ENCODE results near the gene ARHGAP1. TPM values are rescaled to one million over a fixed set of nuclear protein-coding genes. Genes with fewer than 3 reads are reported as not detected.
"Not testable (repeated sequence)": the region's sequence is repeated elsewhere in the genome, so short reads cannot be mapped to it uniquely, and the experiment has no call there.

ARHGAP1 gene
- polyA plus RNA-seq, 4 donors, result 50.7 to 68.0 (median 59.6) TPM

- DNase-seq (ENCODE audit: low read depth in 4 of 4, low spot score in 3 of 4), result no peak
Measured at GRCh38 chr11:46724088-46724487, 23.7 kb upstream of the ARHGAP1 start.

DNA sequence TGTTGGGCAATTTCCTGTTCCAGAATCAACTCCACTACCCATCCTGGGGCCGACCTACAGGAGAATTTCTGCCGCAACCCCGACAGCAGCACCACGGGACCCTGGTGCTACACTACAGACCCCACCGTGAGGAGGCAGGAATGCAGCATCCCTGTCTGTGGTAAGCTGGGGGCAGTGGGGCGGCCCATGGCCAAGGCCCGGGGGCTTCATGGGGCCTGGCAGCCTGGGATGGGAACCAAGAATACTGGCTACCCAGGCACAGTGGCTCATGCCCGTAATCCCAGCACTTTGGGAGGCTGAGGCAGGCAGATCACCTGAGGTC, 22.9 kb upstream of the ARHGAP1 start:
- no peak for DNase-seq (ENCODE audit: low read depth in 4 of 4, low spot score in 3 of 4)

DNA sequence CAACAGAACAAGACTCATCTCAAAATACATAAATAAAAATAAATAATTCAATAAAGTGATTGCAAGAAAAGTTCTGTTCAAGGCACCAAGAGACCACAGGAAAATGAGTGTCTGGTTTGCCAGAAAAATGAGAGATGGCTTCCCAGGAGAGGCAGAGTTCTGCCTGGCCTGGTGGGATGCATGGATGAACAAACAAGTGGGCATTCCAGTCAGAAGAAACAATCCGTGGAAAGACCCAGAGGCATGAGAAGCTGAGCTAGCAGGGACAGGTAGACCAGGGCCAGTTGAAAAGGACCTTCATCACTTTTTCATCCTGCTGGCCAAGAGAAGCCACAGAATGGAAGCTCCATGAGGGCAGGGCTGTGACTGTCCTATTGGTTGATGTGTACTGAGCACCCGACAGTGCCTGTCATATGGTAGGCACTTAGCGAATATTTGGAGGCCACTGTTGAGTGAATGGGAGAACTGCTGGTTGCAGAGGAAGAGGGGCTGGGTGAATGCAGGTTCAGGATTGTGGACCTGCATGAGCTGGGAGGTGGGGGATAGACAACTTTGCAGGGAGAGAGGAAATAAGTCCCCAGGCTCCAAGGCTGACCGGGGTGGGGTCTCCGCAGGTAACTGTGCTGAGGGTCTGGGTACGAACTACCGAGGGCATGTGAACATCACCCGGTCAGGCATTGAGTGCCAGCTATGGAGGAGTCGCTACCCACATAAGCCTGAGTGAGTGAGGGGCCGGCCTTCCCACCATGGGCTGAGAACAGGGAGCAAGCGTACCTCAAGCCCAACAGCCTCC, 22.3 kb upstream of the ARHGAP1 start:
- DNase-seq (ENCODE audit: low read depth in 4 of 4, low spot score in 3 of 4), result no peak

DNA sequence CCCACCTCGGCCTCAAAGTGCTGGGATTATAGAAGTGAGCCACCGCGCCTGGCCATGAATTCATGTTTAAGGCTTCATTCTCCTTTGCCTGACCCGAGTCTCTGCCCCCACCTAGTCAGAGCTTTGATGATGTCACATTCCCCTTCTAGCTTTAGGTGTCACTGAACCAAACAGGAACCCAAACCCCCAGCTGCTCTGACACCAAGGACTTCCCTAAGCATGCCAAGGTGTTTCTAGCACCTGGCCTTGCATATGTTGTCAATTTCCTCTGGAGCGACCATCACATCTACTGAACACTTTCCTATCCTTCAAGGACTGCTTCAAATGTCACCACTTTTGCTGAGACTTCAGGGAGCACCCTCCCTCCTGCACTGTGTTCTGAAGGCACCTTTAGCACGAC, 20.9 kb upstream of the ARHGAP1 start:
- no peak for DNase-seq (ENCODE audit: low read depth in 4 of 4, low spot score in 3 of 4)

DNA sequence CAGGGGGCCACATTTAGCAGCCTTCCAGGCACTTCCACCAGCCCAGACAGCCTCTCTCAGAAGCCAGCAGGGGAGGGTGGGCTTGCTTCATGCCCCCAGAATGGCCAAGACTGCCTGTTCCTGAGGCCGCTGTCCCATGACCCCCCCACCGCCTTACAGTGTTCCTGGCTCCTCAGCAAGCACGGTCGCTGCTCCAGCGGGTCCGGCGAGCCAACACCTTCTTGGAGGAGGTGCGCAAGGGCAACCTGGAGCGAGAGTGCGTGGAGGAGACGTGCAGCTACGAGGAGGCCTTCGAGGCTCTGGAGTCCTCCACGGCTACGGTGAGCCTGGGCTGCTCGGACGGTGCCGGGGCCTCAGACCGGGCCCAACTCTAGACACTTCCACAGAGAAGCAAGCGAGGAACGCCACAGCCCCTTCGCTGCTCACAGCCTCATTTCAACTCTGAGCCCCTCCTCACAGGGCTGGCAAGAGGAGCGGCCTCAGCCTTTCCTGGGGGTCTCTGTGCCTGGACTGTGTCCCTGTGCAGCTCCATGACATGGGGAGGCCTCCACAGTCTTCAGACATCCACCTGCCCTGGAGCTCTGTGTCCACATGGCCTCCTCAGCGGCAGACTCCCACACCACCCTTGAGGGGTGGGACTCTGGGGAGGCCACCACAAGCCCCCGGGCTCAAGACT, 19.3 kb upstream of the ARHGAP1 start:
- no peak for DNase-seq (ENCODE audit: low read depth in 4 of 4, low spot score in 3 of 4)

- DNase-seq (ENCODE audit: low read depth in 4 of 4, low spot score in 3 of 4), result no peak
Measured at GRCh38 chr11:46719048-46719542, 18.7 kb upstream of the ARHGAP1 start, which contains the start of gene F2. F2 (plus strand) TSS chr11:46719213; CDS start chr11:46719236, 23 bp downstream.

- DNase-seq (ENCODE audit: low read depth in 4 of 4, low spot score in 3 of 4), result no peak
Measured at GRCh38 chr11:46718155-46719019, 18.0 kb upstream of the ARHGAP1 start.

- not testable (repeated sequence) for DNase-seq (ENCODE audit: low read depth in 4 of 4, low spot score in 3 of 4)
Measured at GRCh38 chr11:46717825-46718154, 17.4 kb upstream of the ARHGAP1 start.

- no peak for DNase-seq (ENCODE audit: low read depth in 4 of 4, low spot score in 3 of 4)
Measured at GRCh38 chr11:46712874-46713576, 12.6 kb upstream of the ARHGAP1 start.

DNA sequence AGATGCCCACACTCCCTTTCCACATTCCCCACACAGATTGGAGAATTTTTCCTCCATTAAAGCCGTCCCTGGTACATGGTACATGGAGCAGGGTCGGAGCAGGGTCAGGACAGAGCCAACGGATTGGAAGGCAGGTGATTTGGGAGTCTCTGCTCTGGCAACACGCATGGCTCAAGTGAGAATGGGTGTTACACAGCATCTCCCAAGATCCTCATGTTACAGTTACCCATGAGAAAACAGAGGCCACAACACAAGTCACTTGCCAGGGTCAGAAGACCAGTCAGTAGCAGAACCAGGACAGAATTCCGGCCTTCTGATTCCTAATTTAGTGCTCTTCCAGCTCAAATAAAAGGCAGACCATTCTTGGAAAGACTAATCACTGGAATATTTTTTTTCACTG, 10.9 kb upstream of the ARHGAP1 start:
- DNase-seq (ENCODE audit: low read depth in 4 of 4, low spot score in 3 of 4), result no peak

- no peak for DNase-seq (ENCODE audit: low read depth in 4 of 4, low spot score in 3 of 4)
Measured at GRCh38 chr11:46710821-46711269, 10.4 kb upstream of the ARHGAP1 start.

DNA sequence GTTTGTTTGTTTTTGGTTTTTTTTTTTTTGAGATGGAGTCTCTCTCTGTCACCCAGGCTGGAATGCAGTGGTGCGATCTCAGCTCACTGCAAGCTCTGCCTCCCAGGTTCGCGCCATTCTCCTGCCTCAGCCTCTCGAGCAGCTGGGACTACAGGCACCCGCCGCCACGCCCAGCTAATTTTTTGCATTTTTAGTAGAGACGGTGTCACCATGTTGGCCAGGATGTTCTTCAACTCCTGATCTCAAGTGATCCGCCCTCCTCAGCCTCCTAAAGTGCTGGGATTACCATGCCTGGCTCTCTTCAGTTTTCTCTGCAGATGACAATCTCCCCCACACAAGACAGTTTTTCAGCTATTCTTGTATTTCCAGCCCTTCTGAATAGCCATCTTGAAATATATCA, 8.9 kb upstream of the ARHGAP1 start:
- not testable (repeated sequence) for DNase-seq (ENCODE audit: low read depth in 4 of 4, low spot score in 3 of 4)

GRCh38 chr11:46706886-46707285, 6.5 kb upstream of the ARHGAP1 start:
- DNase-seq (ENCODE audit: low read depth in 4 of 4, low spot score in 3 of 4), result no peak

GRCh38 chr11:46705070-46705688, 4.8 kb upstream of the ARHGAP1 start:
- DNase-seq (ENCODE audit: low read depth in 4 of 4, low spot score in 3 of 4), result no peak

DNA sequence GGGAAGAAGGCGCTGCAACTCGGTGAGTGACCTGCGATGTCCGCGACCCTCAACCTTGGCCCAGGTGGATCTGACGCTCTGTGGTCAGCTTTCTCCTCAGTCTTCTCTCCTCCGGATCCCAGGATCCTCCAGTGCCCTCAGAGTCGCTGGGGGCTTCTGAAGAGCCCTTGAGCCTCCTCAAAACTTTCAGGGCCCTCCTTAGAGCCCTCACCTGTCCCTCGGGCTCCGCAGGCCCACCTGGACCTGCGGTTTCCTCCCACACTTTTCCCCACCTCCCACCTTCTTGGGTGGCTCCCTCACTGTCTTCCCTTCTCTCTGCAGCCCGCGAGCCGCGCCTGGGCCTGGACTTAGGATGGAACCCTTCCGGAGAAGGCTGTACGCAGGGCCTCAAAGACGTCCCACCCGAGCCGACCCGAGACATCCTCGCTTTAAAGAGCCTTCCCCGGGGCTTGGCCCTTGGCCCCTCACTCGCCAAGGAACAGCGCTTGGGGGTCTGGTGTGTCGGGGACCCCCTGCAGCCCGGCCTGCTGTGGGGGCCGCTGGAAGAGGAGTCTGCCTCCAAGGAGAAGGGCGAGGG, 747 bp upstream of the ARHGAP1 start:
- DNase-seq (ENCODE audit: low read depth in 4 of 4, low spot score in 3 of 4), result no peak

- DNase-seq (ENCODE audit: low read depth in 4 of 4, low spot score in 3 of 4), result no peak
Measured at GRCh38 chr11:46698597-46698996, 1.8 kb downstream of the ARHGAP1 start.

- DNase-seq (ENCODE audit: low read depth in 4 of 4, low spot score in 3 of 4), result no peak
Measured at GRCh38 chr11:46697723-46698122, 2.7 kb downstream of the ARHGAP1 start.

DNA sequence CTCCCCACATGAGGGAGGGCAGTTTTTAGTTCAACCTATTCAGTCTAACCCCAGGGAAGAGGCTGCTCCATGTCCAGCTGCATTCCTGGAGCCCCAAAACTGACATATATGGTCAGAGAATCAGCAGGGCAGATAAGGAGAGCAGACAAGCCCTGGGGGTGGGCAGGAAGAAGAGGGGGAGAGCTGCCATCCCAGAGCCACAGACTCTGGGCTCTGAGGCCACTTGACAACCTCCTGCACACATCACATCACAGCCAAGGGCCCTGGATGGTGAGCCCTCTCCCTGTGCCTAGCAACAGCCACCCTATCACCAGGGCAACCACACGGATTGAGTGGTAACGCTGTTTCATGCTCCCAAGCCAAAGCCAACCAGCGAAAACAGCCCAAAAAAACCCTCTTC, 3.1 kb downstream of the ARHGAP1 start:
- DNase-seq (ENCODE audit: low read depth in 4 of 4, low spot score in 3 of 4), result no peak

- DNase-seq (ENCODE audit: low read depth in 4 of 4, low spot score in 3 of 4), result no peak
Measured at GRCh38 chr11:46696212-46696558, 4.2 kb downstream of the ARHGAP1 start.
